A673 (cell line): Measurements from ENCODE around the gene DDX11.
"Not testable (repeated sequence)": the region's sequence is repeated elsewhere in the genome, so short reads cannot be mapped to it uniquely, and the experiment has no call there.

Experiments
- EZH2 ChIP-seq: fragments of 200-600 bp; sonication (generic); IDR thresholded peaks from 2 replicates; pipeline ENCODE4 v1.6.1; 2017; ENCODE audit warnings: borderline replicate concordance, low read depth, mild to moderate bottlenecking, mixed read lengths, antibody characterized with exemption, low read length; ENCODE audit not compliant: poor library complexity, severe bottlenecking
- TF ChIP-seq, protein P1 (sequence below): fragments of 300-800, 200-600 bp; sonication (generic); conservative IDR thresholded peaks from 2 replicates; pipeline ENCODE4 v1.5.1; 2017; ENCODE audit warnings: low read depth, mild to moderate bottlenecking, antibody characterized with exemption, low read length, moderate library complexity, mixed read lengths

- TF ChIP-seq, protein P1, sequence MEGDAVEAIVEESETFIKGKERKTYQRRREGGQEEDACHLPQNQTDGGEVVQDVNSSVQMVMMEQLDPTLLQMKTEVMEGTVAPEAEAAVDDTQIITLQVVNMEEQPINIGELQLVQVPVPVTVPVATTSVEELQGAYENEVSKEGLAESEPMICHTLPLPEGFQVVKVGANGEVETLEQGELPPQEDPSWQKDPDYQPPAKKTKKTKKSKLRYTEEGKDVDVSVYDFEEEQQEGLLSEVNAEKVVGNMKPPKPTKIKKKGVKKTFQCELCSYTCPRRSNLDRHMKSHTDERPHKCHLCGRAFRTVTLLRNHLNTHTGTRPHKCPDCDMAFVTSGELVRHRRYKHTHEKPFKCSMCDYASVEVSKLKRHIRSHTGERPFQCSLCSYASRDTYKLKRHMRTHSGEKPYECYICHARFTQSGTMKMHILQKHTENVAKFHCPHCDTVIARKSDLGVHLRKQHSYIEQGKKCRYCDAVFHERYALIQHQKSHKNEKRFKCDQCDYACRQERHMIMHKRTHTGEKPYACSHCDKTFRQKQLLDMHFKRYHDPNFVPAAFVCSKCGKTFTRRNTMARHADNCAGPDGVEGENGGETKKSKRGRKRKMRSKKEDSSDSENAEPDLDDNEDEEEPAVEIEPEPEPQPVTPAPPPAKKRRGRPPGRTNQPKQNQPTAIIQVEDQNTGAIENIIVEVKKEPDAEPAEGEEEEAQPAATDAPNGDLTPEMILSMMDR, result not testable (repeated sequence)
- TF ChIP-seq EZH2, result not testable (repeated sequence)
Measured at GRCh38 chr12:31104773-31105172, 31.1 kb downstream of the DDX11 start.
